GM12874 (cell line): ENCODE results near the gene L1TD1.

ENCODE experiments used
- CTCF ChIP-seq: IDR thresholded peaks from 2 replicates; pipeline ENCODE4 v1.5.1; 2011; ENCODE audit warnings: low read depth, mild to moderate bottlenecking, control low read depth, low read length, moderate library complexity; ENCODE audit not compliant: insufficient read depth

Gene L1TD1

DNA sequence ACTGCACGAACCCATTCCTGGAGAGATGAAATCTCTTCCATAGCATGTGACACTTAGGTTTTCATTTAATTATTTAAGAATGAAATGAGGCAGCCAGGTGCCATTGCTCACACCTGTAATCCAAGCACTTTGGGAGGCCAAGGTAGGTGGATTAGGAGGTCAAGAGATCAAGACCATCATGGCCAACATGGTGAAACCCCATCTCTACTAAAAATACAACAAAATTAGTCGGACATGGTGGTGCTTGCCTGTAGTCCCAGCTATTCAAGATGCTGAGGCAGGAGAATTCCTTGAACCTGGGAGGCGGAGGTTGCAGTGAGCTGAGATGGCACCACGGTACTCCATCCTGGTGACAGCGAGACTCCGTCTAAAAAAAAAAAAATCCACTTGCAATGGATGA is 17.8 kb downstream of the L1TD1 start:
- TF ChIP-seq CTCF, result no peak

DNA sequence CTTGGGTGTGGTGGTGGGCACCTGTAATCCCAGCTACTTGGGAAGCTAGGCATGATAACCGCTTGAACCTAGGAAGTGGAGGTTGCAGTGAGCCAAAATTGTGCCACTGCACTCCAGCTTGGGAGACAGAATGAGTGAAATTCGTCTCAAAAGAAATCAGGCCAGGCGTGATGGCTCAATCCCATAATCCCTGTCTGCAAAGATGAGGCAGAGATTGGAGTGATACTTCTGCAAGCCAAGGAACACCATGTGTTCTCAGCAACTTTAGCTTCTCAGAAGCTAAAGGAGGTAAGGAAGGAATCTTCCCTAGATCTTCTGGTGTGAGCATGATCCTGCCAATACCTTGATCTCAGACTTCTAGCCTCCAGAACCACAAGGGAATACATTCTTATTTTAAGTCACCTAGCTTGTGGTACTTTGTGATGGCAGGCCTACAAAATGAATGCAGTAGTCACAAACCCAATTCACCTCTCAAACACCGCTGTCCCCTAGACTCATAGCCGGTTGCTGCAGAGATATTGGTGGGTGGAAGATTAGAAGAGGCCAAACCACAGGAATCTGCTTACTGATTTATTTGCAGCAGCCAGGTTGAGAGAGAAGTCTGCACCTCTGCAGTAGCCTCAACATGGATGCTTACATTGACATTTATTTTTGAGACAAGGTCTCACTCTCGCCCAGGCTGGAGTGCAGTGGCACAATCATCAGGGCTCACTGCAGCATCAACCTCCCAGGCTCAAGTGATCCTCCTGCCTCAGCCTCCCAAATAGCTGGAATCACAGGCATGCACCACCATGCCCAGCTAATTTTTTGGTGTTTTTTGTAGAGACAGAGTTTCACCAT is 18.6 kb downstream of the L1TD1 start:
- TF ChIP-seq CTCF, result no peak

GRCh38 chr1:62218604-62219003 is 24.0 kb downstream of the L1TD1 start:
- TF ChIP-seq CTCF, result no peak

DNA sequence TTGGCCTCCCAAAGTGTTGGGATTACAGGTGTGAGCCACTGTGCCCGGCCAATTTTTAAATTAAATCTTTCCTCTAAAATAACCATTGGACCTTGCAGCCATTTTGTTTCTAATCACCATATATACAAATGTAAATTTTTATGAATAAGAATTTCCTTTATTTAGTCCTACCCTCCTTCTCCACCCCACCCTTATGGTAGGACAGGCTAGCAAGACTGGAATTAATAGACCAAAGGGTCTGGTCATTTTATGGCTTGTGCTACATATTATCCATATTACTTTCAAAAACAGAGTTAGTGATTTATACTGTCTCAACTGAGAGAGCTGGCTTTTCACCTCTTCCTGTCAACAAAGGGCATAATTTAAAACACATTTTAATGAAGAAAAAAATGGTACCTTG is 26.5 kb downstream of the L1TD1 start:
- TF ChIP-seq CTCF, result no peak

DNA sequence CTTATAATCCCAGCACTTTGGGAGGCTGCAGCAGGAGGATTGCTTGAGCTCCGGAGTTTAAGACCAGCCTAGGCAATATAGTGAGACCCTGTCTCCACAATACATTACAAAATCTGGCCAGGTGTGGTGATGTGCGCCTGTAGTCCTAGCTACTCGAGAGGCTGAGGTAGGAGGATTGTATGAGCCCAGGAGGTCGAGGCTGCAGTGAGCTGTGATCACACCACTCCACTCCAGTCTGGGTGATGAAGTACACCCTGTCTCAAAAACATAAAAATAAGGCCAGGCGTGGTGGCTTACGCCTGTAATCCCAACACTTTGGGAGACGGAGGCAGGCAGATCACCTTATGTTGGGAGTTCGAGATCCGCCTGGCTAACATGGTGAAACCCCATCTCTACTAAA is 27.7 kb downstream of the L1TD1 start:
- TF ChIP-seq CTCF, result no peak

DNA sequence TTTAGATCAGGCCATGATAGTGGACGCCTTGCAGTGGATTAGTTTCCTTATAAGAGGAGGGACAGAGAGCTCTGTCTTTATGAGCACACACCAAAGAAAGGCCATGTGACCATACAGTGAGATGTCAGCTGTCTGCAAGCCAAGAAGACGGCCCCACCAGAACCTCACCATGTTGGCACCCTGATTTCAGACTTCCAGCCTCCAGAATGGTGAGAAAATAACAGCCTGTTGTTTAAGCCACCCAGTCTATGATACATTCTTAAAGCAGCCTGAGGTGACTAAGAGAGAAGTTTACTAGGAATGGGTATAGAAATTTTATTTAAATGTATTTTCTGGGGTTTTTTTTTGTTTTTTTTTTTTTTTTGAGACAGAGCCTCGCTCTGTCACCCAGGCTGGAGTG is 29.5 kb downstream of the L1TD1 start:
- TF ChIP-seq CTCF, result no peak

- TF ChIP-seq CTCF, result no peak
Measured at GRCh38 chr1:62227496-62227895, 32.8 kb downstream of the L1TD1 start.
